OCI-LY1 (cell line): ENCODE data around the gene SAMD3.

ENCODE experiments used
- CTCF ChIP-seq: fragments of 200-600 bp; sonication (generic), shearing (Covaris generic); IDR thresholded peaks from 2 replicates; pipeline ENCODE4 v1.5.1; 2017; ENCODE audit warnings: mild to moderate bottlenecking, antibody characterized with exemption, low read length, moderate library complexity, mixed read lengths
- EZH2 ChIP-seq: fragments of 200-600 bp; sonication (generic), shearing (Covaris generic); IDR thresholded peaks from 2 replicates; pipeline ENCODE4 v1.8.0; 2017; ENCODE audit warnings: borderline replicate concordance, mixed run types, mild to moderate bottlenecking, antibody characterized with exemption, low read length, moderate library complexity, mixed read lengths

- no peak for TF ChIP-seq CTCF
- no peak for TF ChIP-seq EZH2
Measured at GRCh38 chr6:130183271-130184222, 39.2 kb downstream of the SAMD3 start.
